IMR-90 (cell line): Measurements from ENCODE around the gene MORC2.
A peak's percentile ranks its signal among the peaks of the same experiment; 100 is the strongest.

Source experiments
- CTCF ChIP-seq: conservative IDR thresholded peaks from 2 replicates; pipeline ENCODE4 v1.5.1; 2012; ENCODE audit warnings: mild to moderate bottlenecking, low read depth, low read length, improper control_type of control experiment
- POLR2A ChIP-seq: IDR thresholded peaks from 2 replicates; pipeline ENCODE4 v1.6.1; 2012; ENCODE audit warnings: mild to moderate bottlenecking, low read depth, low read length

- no peak for TF ChIP-seq POLR2A
- TF ChIP-seq CTCF = 0 out of 2 replicates have a peak, but pooled peaks have one; percentile 11
Observed at GRCh38 chr22:30949934-30950660, 18.5 kb downstream of the MORC2 start.
